NCI-H526 (cell line): Measurements from ENCODE around the gene TAF3.
"Not testable (repeated sequence)": the region's sequence is repeated elsewhere in the genome, so short reads cannot be mapped to it uniquely, and the experiment has no call there.

Experiments used
- DNase-seq, 2 experiments: peaks; one replicate each; lab custom pipeline; 2025; lab: John Stamatoyannopoulos, UW

The TAF3 gene, protein sequence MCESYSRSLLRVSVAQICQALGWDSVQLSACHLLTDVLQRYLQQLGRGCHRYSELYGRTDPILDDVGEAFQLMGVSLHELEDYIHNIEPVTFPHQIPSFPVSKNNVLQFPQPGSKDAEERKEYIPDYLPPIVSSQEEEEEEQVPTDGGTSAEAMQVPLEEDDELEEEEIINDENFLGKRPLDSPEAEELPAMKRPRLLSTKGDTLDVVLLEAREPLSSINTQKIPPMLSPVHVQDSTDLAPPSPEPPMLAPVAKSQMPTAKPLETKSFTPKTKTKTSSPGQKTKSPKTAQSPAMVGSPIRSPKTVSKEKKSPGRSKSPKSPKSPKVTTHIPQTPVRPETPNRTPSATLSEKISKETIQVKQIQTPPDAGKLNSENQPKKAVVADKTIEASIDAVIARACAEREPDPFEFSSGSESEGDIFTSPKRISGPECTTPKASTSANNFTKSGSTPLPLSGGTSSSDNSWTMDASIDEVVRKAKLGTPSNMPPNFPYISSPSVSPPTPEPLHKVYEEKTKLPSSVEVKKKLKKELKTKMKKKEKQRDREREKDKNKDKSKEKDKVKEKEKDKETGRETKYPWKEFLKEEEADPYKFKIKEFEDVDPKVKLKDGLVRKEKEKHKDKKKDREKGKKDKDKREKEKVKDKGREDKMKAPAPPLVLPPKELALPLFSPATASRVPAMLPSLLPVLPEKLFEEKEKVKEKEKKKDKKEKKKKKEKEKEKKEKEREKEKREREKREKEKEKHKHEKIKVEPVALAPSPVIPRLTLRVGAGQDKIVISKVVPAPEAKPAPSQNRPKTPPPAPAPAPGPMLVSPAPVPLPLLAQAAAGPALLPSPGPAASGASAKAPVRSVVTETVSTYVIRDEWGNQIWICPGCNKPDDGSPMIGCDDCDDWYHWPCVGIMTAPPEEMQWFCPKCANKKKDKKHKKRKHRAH

DNA sequence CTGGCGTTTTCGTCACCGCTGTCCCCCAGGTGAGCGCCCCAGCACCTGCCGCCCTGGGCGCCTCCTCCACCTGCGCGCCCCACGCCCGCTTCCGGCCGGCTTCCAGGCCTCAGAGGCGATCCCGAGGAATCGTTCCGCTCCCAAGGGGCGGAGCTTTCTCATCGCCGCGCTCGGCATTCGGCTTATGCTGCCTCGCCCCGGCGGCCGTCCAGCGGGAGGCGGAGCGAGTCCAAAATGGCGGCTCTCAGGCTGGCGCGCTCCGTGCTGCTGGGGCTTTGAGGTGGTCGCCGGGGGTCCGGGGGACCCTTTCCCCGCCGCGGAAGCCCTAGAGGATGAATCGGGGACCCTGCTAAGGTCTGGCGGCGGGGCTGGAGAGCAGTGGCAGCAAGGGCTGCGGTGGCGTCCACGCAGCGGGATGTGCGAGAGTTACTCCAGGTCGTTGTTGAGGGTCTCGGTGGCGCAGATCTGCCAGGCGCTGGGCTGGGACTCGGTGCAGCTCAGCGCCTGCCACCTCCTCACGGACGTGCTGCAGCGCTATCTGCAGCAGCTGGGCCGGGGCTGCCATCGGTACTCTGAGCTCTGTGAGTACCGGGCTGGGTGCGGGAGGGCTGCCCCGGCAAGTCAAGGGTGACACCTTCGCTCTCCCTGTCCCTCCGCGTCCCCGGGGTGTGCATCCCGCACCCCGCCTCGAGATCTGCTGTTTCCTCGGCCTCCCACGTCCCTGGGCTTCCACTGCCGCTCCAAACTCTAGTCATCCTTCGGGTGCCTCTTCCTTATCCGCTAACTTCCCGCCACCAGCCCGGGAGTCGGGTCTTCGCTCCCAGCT, at the start of gene TAF3:
Gene TAF3 (plus strand): TSS at position 211 of the 826 bp plus-strand sequence. CDS start 205 bp downstream, at position 416.
- DNase-seq = peak; percentile 63 to 94

GRCh38 chr10:7773845-7774801, 44.2 kb upstream of the TAF3 start:
- no peak for DNase-seq

DNA sequence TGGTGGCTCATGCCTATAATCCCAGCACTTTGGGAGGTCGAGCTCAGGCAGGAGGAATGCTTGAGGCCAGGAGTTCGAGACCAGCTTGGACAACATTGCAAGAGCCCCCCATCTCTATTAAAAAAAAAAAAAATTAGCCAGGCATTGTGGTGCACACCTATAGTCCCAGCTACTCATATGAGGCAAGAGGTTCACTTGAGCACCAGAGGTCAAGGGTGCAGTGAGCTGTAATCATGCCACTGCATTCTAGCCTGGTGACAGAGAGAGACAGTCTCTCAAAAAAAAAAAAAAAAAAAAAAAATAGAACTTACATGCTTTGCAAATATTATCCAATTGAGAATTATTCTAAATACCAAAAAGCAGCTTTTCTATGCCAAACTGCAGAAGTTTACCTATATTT, 41.5 kb upstream of the TAF3 start:
- DNase-seq = no peak

GRCh38 chr10:7782194-7782593, 36.1 kb upstream of the TAF3 start:
- DNase-seq = not testable (repeated sequence)

DNA sequence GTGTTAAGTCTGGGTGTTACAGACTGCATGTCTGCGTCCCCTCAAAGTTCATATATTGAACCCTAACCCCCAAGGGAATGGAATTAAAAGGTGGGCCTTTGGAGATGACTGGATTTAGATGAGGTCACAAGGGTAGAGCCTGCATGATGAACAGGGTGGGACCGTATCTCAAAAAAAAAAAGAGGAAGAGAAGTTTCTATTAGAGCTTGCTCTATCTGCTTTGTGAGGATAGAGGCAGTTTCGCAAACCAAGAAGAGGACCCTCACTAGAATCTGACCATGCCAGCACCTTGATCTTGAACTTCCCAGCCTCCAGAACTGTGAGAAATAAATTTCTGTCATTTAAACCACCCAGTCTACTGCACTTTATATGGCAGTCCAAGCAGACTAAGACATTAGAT, 31.9 kb upstream of the TAF3 start:
- DNase-seq = no peak

DNA sequence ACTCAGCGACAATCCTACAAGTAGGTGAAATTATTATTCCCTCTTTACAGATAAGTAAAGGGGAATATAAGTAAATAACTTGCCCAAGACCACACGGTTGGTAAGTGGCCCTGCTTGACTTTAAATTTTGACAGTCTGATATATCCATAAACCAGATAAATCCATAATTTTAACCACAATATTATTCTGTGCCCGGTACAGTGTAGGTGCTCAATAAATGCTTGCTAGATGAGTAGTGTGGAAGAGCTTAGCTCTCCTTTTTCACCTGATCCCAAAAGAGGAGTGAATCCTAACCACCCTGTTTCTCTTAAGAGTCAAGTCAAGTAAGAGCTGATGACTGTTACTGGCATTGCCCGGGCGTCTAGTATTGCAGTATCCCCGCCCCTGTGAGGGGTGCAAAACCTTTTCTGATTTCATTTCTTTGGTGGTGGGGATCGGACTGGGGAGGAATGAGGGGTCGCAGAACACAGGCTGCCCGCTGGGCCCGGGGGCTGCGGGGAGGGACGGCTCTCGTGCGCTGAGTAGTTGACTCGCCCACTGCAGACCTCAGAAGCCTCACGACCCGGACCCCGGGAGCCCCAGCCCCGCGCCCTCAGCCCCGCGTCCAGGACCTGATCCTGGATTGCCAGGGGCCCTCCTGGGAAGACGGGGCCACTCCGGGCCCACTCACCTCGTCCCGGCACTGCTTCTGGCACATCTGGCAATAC, 31.0 kb upstream of the TAF3 start:
- DNase-seq = no peak

DNA sequence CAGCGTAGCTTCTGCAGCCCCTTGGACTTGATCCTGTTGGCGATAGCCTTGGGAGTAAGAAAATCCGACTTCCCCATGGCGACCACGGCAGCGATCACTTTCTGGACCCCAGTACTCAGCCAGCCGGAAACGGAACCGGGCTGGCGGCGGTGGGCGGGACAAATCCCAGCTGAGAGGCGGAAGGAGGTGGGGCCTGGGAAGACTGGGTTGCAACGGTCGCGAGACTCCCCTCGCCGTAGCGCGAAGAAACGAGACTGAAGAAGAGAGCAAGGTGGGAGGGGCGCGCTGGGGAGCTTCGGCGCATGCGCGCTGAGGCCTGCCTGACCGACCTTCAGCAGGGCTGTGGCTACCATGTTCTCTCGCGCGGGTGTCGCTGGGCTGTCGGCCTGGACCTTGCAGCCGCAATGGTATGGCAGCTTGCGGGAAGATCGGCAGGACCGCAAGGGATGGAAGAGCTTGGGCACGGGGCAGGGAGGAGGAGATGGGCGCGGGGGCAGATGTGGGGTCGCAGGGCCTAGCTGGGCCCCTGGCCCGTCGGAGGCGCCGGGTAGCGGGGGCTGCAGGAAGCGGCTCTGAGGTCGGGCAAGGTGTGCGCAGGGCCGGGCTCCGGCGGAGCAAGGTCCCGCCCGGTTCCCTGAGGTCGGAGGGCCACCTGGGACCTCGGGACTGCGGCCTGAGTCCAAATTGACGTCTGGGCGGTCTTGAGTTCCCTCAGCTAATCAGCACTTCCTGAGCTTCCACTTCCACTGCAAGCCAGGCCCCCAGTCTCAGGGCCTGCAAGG, 30.3 kb upstream of the TAF3 start, which contains the start of the genes ATP5F1C and KIN:
Gene ATP5F1C (plus strand): TSS at position 321 of the 782 bp plus-strand sequence. CDS start 31 bp downstream, at position 352.
Gene KIN (minus strand): TSS at position 137 of the 782 bp plus-strand sequence. CDS start 60 bp downstream, at position 77.
- peak; percentile 82 to 94 for DNase-seq

DNA sequence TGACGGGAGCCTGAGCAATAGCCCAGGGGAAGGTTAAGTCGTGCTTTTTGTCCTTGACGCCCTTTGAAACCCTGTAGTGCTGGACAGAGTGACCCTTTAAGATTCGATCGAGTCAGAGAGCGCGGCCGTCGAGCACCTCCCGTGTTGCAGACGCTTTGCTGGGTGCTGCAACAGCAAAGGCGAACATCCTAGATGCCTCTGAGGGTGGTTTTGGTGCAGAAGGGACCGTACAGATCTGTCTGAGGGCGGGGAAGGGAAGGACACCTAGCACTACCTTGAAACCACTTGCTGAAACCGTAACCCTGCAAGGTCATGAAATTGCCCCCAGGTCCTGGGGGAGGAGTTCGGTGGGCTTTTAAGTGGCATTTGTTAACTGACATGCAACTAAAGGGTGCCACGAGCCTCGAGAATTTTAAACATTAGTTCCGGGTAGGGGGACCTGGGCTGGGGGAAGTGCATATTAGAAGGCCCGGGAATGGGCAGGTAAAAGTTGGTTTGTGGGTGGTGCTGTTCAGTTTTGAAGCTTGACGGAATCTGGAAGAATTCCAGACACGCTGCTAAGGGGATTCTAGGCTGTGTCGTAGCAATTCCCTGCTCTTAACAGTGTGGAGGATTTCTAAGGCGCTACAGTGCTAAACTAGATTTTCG, 29.5 kb upstream of the TAF3 start:
- DNase-seq = peak in 1 of 2 experiments; percentile 23

DNA sequence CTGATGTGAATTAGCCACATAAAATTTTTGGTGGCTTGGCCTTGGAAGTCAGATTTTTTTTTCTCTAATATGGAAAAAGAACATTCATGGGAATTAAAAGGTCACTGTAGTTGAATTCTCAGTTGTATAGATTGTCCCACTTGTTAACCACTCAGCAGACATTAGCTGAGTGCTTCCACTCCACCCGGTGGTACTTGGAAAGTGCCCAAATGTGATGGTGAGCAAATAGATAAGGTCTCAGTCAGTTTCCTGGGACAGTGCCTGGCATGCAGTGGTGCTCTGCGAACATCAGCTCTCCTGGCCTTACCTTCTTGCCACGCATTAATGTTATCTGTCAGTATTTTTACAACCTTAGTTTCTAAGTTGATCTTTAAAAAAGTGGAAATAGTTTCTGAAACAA, 28.9 kb upstream of the TAF3 start:
- no peak for DNase-seq

DNA sequence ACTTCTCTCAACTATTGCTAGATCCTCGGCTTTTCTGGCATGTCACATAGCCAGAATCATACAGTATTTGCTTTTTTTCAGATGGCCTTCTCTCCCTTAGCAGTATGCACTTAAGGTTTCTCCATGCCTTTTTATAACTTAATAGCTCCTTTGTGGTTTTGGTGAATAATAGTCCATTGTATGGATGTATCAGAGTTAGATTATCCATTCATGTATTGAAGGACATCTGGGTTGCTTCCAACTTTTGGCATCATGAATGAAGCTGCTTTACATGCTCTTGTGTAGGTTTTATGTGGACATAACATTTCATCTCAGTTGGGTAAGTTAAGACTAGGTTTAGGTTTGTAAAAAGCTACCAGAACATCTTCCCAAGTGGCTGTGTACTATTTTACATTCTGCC, 25.8 kb upstream of the TAF3 start:
- DNase-seq = no peak

DNA sequence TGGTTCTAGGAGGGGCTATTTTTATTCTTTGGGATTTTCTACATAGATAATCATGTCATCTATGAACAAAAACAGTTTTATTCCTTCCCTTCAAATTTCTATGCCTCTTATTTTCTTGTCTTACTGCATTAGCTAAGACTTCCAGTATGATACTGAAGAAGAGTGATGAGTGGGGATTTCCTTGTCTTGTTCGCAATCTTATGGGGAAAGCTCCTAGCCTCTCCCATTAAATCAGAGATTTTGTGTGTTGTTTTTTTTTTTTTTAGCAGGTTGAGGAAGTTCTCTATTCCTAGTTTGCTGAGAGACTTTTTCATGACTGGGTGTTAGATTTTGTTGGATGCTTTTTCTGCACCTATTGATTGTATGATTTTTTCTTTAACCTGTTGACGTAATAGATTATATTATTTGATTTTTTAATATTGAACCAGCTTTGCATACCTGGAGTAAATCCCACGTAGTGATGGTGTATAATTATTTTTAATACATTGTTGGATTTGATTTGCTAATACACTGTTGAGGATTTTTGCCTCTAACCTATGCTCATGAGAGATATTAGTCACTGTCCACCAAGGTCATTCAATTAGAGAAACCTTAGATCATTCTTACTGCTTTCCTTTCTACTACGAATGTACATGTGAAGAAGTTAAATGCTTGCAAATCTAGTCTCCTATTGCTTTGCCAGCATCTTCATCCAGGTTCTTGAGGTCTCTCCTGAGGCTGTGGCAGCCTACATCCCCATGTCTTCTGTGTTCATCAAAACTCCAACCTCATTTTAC, 23.9 kb upstream of the TAF3 start:
- no peak for DNase-seq

GRCh38 chr10:7795605-7796004, 22.7 kb upstream of the TAF3 start:
- no peak for DNase-seq

- no peak for DNase-seq
These were observed 20.7 kb upstream of the TAF3 start for GRCh38 chr10:7797582-7797981.

DNA sequence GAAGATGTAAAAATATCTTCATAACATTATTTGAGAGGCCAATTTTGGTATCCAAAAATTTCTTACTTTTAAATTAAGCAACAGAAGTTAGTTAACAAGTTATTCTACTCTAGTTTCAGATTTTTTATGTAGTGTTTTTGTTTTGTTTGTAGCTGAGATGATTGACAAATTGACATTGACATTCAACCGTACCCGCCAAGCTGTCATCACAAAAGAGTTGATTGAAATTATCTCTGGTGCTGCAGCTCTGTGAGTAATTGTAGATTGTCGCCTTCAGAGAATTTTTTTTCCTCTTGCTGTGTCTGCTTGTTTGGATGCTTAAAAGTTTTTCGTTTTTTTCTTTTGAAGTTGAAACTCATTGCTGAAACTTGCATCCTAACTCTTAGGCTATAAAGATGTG, 15.7 kb upstream of the TAF3 start:
- DNase-seq = no peak

DNA sequence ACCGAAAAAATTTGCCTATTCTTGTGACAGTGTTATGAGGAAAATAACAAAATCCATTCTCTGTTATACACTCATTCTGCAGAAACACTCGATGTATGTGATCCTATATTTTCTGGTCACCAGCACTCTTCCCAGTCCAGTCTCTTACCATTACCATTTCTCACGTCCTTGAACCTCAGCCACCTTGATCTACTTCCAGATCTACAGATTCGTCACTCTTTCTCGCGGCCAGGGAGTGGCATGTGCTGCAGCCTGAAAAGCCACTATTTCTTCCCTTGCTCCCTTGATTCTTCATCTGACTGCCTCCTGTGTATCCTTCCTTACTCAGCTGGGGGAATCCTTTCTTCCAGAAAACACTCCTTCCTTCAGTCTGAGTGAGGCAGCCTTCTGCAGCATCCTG, 14.1 kb upstream of the TAF3 start:
- DNase-seq = no peak

GRCh38 chr10:7804741-7805140, 13.6 kb upstream of the TAF3 start:
- DNase-seq = no peak

DNA sequence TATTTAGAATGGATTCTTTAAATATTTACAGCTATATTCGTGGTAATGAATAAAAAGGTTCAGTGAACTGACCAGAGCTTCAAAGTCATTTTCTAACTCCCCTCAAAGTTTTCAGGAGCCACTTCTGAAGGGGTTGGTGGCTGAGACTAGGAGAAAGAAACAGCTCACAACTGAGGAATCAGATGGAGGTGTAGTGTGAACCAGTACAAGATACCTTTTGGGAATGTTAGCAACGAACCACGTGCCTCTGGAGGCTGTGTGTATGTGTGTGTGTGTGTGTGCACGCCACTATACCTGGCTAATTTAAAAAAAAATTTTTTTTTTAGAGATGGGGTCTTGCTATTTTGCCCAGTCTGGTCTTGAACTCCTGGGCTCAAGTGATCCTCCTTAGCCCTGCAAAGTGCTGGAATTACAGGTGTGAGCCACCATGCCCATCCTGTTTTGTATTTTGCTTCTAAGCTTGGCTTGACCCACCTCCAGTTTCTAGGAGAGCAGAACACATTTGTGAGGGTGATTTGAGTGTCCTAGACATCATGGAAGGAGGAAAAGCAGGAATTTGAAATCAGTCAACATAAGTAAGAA, 9.5 kb upstream of the TAF3 start:
- no peak for DNase-seq
